Karpas-422 (cell line): ENCODE measurements around the gene RTN4RL2. TPM values are rescaled to one million over a fixed set of nuclear protein-coding genes. Genes with fewer than 3 reads are reported as not detected.

Experiments
- DNase-seq: peaks from one replicate; pipeline ENCODE4 v3.0.0-alpha.2; 2015
- H2AFZ ChIP-seq: fragments of 200-600 bp; sonication (generic); 2 replicates; pipeline ENCODE4 v1.6.1; 2014; ENCODE audit warnings: antibody characterized with exemption, low read length, mixed read lengths
- H3K27ac ChIP-seq: fragments of 200-600 bp; sonication (generic); 2 replicates; pipeline ENCODE4 v1.5.1; 2014; ENCODE audit warnings: mild to moderate bottlenecking, low read length, moderate library complexity
- H3K27me3 ChIP-seq: fragments of 200-600 bp; sonication (generic); 2 replicates; pipeline ENCODE4 v1.6.1; 2014; ENCODE audit warnings: low read length, mixed read lengths
- H3K36me3 ChIP-seq: fragments of 200-600 bp; sonication (generic); 2 replicates; pipeline ENCODE4 v1.6.1; 2014; ENCODE audit warnings: low read length, mixed read lengths; ENCODE audit not compliant: insufficient read depth
- H3K4me1 ChIP-seq: fragments of 200-600 bp; sonication (generic); 2 replicates; pipeline ENCODE4 v1.6.1; 2014; ENCODE audit warnings: mild to moderate bottlenecking, low read length, mixed read lengths
- H3K4me2 ChIP-seq: fragments of 200-600 bp; sonication (generic); 2 replicates; pipeline ENCODE4 v1.6.1; 2014; ENCODE audit warnings: low read length, low read depth, mild to moderate bottlenecking; ENCODE audit not compliant: poor library complexity, severe bottlenecking
- H3K4me3 ChIP-seq: fragments of 200-600 bp; sonication (generic); 2 replicates; pipeline ENCODE4 v1.5.1; 2014; ENCODE audit warnings: mild to moderate bottlenecking, antibody characterized with exemption, low read length, mixed read lengths
- H3K79me2 ChIP-seq: fragments of 200-600 bp; sonication (generic); 2 replicates; pipeline ENCODE4 v1.6.1; 2014; ENCODE audit warnings: mild to moderate bottlenecking, low read length, mixed read lengths
- H3K9ac ChIP-seq: fragments of 200-600 bp; sonication (generic); 2 replicates; pipeline ENCODE4 v1.6.0; 2014; ENCODE audit warnings: low read length
- H3K9me2 ChIP-seq: fragments of 200-600 bp; sonication (generic), shearing (Covaris generic); replicated peaks from 2 replicates; pipeline ENCODE4 v1.6.0; 2014; ENCODE audit warnings: mild to moderate bottlenecking, low read length, moderate library complexity; ENCODE audit not compliant: insufficient read depth
- H3K9me3 ChIP-seq: fragments of 300-700, 200-600 bp; sonication (generic); 2 replicates; pipeline ENCODE4 v1.6.1; 2014; ENCODE audit warnings: low read length, mixed read lengths
- H4K20me1 ChIP-seq: fragments of 200-600 bp; sonication (generic); 2 replicates; pipeline ENCODE4 v1.6.1; 2014; ENCODE audit warnings: mild to moderate bottlenecking, antibody characterized with exemption, low read length, low read depth; ENCODE audit not compliant: insufficient read depth
- total RNA-seq: library from RNA; depleted of rRNA; stranded (reverse); fragments of >200 nt; shearing (Covaris generic); gene quantifications from 2 replicates; pipeline ENCODE4 v1.2.3, GENCODE V29; 2014; ENCODE audit warnings: low replicate concordance

RTN4RL2 gene
- total RNA-seq, 1 experiment from 2014 or later, result not detected

DNA sequence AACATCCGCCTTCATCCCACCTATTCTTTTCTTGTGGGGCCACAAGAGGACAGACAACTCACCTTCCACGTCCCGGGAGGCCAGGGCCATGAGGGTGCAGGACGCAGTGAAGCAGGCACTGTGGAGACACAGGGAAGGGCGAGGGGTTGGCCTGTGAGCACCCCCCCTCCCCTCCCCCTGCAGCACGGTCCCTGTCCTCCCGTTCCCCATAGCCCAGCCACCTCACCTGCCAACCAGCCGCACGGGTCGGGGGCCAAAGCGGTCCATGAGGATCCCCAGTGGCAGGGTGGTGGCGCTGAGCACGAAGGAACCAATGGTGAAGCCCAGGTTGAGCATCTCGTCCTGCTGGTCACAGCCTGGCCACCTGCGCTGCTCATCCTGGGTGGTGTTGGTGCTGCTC, 40.6 kb downstream of the RTN4RL2 start:
- Histone ChIP-seq H3K4me2 (no peak overlapping the region), H3K9me3 (no peaks in the 10 kb centered on the region), H3K27ac (no peak overlapping the region), H3K9ac (no peak overlapping the region), H3K27me3 (no peaks in the 10 kb centered on the region), H3K4me3 (no peak overlapping the region), H3K79me2 (peaks cover 28% of the 10 kb centered on the region), H2AFZ (no peak overlapping the region), H3K9me2 (no peaks in the 10 kb centered on the region), H4K20me1 (peaks cover 24% of the 10 kb centered on the region; the same call in 1 of the 2 replicates), H3K4me1 (no peaks in the 10 kb centered on the region), H3K36me3 (peaks cover 41% of the 10 kb centered on the region)
- DNase-seq, result no peak

- Histone ChIP-seq H2AFZ (no peak overlapping the region), H3K79me2 (peaks cover 36% of the 10 kb centered on the region), H3K27ac (no peak overlapping the region), H4K20me1 (peaks cover 24% of the 10 kb centered on the region; the same call in 1 of the 2 replicates), H3K9ac (no peak overlapping the region), H3K4me3 (no peak overlapping the region), H3K4me1 (no peaks in the 10 kb centered on the region), H3K4me2 (no peak overlapping the region), H3K36me3 (peaks cover 34% of the 10 kb centered on the region), H3K27me3 (no peaks in the 10 kb centered on the region), H3K9me2 (no peaks in the 10 kb centered on the region), H3K9me3 (no peaks in the 10 kb centered on the region)
- no peak for DNase-seq
Observed at GRCh38 chr11:57501953-57502352, 41.6 kb downstream of the RTN4RL2 start.

DNA sequence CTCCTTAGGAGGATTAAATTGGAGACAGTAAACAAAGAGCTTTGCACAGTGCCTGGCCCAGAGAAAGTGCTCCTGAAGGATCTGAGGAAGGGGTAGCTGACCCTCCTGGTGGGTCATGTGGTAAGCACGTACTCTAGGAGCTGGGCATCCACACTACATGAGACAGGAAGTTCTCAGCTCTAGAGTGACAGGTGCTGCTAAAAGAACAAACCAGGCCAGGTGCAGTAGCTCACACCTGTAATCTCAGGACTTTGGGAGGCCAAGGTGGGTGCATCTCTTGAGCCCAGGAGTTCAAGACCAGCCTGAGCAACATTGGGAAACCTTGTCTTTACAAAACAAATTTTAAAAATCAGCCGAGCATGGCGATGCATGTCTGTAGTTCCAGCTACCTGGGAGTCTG, 42.0 kb downstream of the RTN4RL2 start:
- H2AFZ ChIP-seq, result no peak overlapping the region
- no peak overlapping the region for H3K4me2 ChIP-seq
- H3K27ac ChIP-seq, result no peak overlapping the region
- H4K20me1 ChIP-seq, result peaks cover 24% of the 10 kb centered on the region; the same call in 1 of the 2 replicates
- H3K4me3 ChIP-seq, result no peak overlapping the region
- H3K27me3 ChIP-seq, result no peaks in the 10 kb centered on the region
- H3K36me3 ChIP-seq, result peaks cover 34% of the 10 kb centered on the region
- H3K9me2 ChIP-seq, result no peaks in the 10 kb centered on the region
- H3K9me3 ChIP-seq, result no peaks in the 10 kb centered on the region
- H3K9ac ChIP-seq, result no peak overlapping the region
- H3K79me2 ChIP-seq, result peaks cover 39% of the 10 kb centered on the region
- no peaks in the 10 kb centered on the region for H3K4me1 ChIP-seq
- no peak for DNase-seq

DNA sequence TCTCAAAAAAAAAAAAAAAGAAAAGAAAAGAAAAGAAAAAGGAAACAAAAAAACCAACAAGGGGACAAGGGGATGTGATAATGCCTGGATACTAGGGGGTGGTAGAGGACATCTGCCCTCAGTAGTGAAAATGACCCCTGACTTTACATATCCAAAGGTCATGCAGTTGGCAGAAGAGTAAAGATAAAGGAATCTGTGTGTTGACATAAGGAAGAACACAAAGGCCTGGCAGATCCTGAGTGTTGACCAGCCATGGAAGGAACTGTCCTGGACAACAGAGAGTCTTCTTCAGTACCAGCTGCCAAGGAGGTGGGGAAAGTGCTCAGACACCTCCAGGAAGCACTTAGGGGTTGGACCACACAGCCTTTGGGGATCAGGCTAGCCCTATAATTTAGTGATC, 42.5 kb downstream of the RTN4RL2 start:
- H2AFZ ChIP-seq, result no peak overlapping the region
- no peaks in the 10 kb centered on the region for H3K4me1 ChIP-seq
- H3K9me2 ChIP-seq, result no peaks in the 10 kb centered on the region
- no peak overlapping the region for H3K9ac ChIP-seq
- no peaks in the 10 kb centered on the region for H3K9me3 ChIP-seq
- no peak overlapping the region for H3K4me2 ChIP-seq
- H4K20me1 ChIP-seq, result peaks cover 24% of the 10 kb centered on the region; the same call in 1 of the 2 replicates
- no peaks in the 10 kb centered on the region for H3K27me3 ChIP-seq
- no peak for DNase-seq
- H3K36me3 ChIP-seq, result peaks cover 34% of the 10 kb centered on the region
- H3K4me3 ChIP-seq, result no peak overlapping the region
- no peak overlapping the region for H3K27ac ChIP-seq
- H3K79me2 ChIP-seq, result peaks cover 43% of the 10 kb centered on the region

GRCh38 chr11:57504511-57504910, 44.2 kb downstream of the RTN4RL2 start:
- no peaks in the 10 kb centered on the region for H3K27me3 ChIP-seq
- no peaks in the 10 kb centered on the region for H3K9me2 ChIP-seq
- no peak overlapping the region for H3K9ac ChIP-seq
- H3K36me3 ChIP-seq, result peaks cover 38% of the 10 kb centered on the region
- DNase-seq, result no peak
- peaks cover 56% of the 10 kb centered on the region for H3K79me2 ChIP-seq
- H3K9me3 ChIP-seq, result no peaks in the 10 kb centered on the region
- H3K4me2 ChIP-seq, result no peak overlapping the region
- no peak overlapping the region for H3K27ac ChIP-seq
- peaks cover 24% of the 10 kb centered on the region; the same call in 1 of the 2 replicates for H4K20me1 ChIP-seq
- H3K4me3 ChIP-seq, result no peak overlapping the region
- peaks cover 4% of the 10 kb centered on the region; the same call in 1 of the 2 replicates for H3K4me1 ChIP-seq
- no peak overlapping the region for H2AFZ ChIP-seq

GRCh38 chr11:57506522-57506921, 46.2 kb downstream of the RTN4RL2 start:
- Histone ChIP-seq H3K9ac (no peak overlapping the region), H3K9me3 (no peaks in the 10 kb centered on the region), H2AFZ (no peak overlapping the region), H3K79me2 (peaks cover 68% of the 10 kb centered on the region), H3K27ac (no peak overlapping the region), H3K4me1 (peaks cover 17% of the 10 kb centered on the region), H3K27me3 (no peaks in the 10 kb centered on the region), H3K9me2 (no peaks in the 10 kb centered on the region), H4K20me1 (peaks cover 11% of the 10 kb centered on the region; the same call in 1 of the 2 replicates), H3K4me2 (no peak overlapping the region), H3K4me3 (no peak overlapping the region), H3K36me3 (peaks cover 23% of the 10 kb centered on the region)
- no peak for DNase-seq

DNA sequence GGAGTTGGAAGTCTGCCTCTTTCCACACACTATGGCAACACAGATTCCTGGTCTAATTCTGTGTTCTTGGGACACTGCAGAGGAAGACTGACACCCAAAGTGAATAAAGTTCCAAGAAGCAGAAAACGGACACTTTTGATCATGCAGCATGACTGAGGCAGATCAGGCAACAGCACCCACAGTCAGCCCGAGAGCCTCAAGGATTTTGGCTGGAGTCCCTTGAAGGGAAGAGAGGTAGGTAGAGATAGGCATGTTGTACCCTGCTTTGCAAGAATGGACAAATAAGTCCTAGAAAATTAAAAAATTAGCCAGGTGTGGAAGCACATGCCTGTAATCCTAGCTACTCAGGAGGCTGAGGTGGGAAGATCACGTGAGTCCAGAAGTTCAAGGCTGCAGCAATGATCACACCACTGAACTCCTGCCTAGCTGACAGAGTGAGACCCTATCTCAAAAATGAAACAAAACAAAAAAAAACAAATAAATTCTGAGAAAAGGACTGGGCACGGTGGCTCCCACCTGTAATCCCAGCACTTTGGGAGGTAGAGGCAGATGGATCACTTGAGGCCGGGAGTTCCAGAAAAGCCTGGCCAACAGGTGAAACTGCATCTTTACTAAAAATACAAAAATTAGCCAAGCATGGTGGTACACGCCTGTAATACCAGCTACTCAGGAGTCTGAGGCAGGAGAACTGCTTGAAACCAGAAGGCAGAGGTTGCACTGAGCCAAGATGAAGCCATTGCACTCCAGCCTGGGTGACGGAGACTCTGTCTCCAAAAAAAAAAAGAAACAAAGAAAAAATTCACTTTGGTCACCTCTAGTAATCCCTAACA, 48.2 kb downstream of the RTN4RL2 start:
- Histone ChIP-seq H3K9ac (no peak overlapping the region), H3K4me3 (no peak overlapping the region), H3K9me2 (no peaks in the 10 kb centered on the region), H4K20me1 (peaks cover 6% of the 10 kb centered on the region; the same call in 1 of the 2 replicates), H3K4me1 (peaks cover 37% of the 10 kb centered on the region), H3K4me2 (no peak overlapping the region), H3K79me2 (peaks cover 77% of the 10 kb centered on the region), H3K27ac (no peak overlapping the region; the same call in 1 of the 2 replicates), H3K36me3 (peaks cover 23% of the 10 kb centered on the region), H3K27me3 (no peaks in the 10 kb centered on the region), H2AFZ (no peak overlapping the region), H3K9me3 (no peaks in the 10 kb centered on the region)
- no peak for DNase-seq

DNA sequence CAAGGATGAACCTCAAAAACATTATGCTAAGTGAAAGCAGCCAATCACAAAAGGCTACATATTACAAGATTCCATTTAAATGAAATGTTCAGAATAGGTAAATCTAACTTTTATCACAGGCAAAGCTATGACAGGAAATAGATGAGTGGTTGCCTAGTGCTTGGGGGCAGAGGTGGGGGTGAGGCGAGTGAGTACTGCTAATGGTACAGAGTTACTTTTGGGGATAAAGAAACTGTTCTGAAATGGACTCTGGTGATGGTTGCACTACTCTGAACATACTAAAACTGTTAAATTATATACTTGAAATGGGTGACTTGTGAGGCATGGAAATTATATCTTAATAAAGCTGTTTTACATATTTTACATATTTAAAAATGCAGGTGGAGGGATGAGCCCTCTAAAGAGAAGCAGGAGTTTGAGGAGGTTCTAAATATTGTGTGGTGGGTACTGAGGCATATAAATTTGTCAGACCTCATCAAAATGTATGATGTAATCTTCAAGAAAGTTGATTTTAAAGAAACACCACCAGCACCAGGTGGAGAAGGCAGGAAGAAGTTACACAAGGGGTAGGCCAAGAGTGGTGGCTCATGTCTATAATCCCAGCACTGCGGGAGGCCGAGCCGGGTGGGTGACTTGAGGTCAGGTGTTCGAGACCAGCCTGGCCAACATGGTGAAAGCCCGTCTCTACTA, 51.6 kb downstream of the RTN4RL2 start:
- Histone ChIP-seq H3K4me3 (peak overlapping the region; percentile 97), H2AFZ (no peak overlapping the region), H3K9me2 (no peaks in the 10 kb centered on the region), H3K4me2 (peak overlapping the region; percentile 91), H3K4me1 (peaks cover 47% of the 10 kb centered on the region), H3K27ac (peak overlapping the region; percentile 95), H4K20me1 (no peaks in the 10 kb centered on the region; the same call in 1 of the 2 replicates), H3K9me3 (no peaks in the 10 kb centered on the region), H3K9ac (peak overlapping the region; percentile 99), H3K27me3 (no peaks in the 10 kb centered on the region), H3K36me3 (peaks cover 9% of the 10 kb centered on the region), H3K79me2 (peaks cover 72% of the 10 kb centered on the region)
- DNase-seq, result peak; percentile 87
